Left lobe of liver (tissue), 2 donors: ENCODE measurements around the gene COL4A2. TPM values are rescaled to one million over a fixed set of nuclear protein-coding genes. Genes with fewer than 3 reads are reported as not detected.
A peak's percentile ranks its signal among the peaks of the same experiment; 100 is the strongest.
"Not testable (repeated sequence)": the region's sequence is repeated elsewhere in the genome, so short reads cannot be mapped to it uniquely, and the experiment has no call there.

Source experiments
- ATAC-seq: fragments of 200-7000 bp; cut with Tn5 transposase; one replicate; pipeline ENCODE4 v1.9.1; 2020; ENCODE audit warnings: mild to moderate bottlenecking, moderate library complexity
- DNase-seq: peaks from one replicate; pipeline ENCODE4 v3.0.0-alpha.2; 2020; ENCODE audit warnings: low spot score
- total RNA-seq: library from RNA; stranded (reverse); gene quantifications from one replicate; pipeline ENCODE4 v1.2.1, GENCODE V29; 2021
- donor health status: DM: no; HTN: no; CAD: no; lungs with moderate emphysema.
- donor health status: DM: no; HTN: yes; CAD: no.

Gene COL4A2
- total RNA-seq, 1 donor from 2014 or later: 12.4 TPM

GRCh38 chr13:110521296-110521680 is 214.2 kb downstream of the COL4A2 start:
- no peak for ATAC-seq

GRCh38 chr13:110521946-110522345 is 214.9 kb downstream of the COL4A2 start:
- no peak for ATAC-seq
- DNase-seq: no peak

More at GRCh38 chr13:110521296-110521680, 214.2 kb downstream of the COL4A2 start:
- DNase-seq: no peak

- no peak for DNase-seq
- no peak for ATAC-seq
Measured at GRCh38 chr13:110522721-110523120, 215.6 kb downstream of the COL4A2 start.

GRCh38 chr13:110523180-110523579 is 216.1 kb downstream of the COL4A2 start:
- ATAC-seq (no peak), DNase-seq (no peak)

GRCh38 chr13:110523838-110524540 is 216.9 kb downstream of the COL4A2 start:
- DNase-seq (no peak), ATAC-seq (no peak)

GRCh38 chr13:110524541-110525257 is 217.6 kb downstream of the COL4A2 start:
- ATAC-seq (peak; percentile 52), DNase-seq (peak; percentile 93)

- no peak for DNase-seq
- ATAC-seq: peak; percentile 14
Measured at GRCh38 chr13:110525328-110526319, 218.5 kb downstream of the COL4A2 start.

GRCh38 chr13:110528371-110528770 is 221.3 kb downstream of the COL4A2 start:
- no peak for DNase-seq
- ATAC-seq: no peak

- DNase-seq (no peak), ATAC-seq (no peak)
Measured at GRCh38 chr13:110528911-110529310, 221.8 kb downstream of the COL4A2 start.

- DNase-seq: peak; percentile 68
Measured at GRCh38 chr13:110529522-110530311, 222.6 kb downstream of the COL4A2 start.

GRCh38 chr13:110531100-110531499 is 224.0 kb downstream of the COL4A2 start:
- DNase-seq (no peak), ATAC-seq (no peak)

More at GRCh38 chr13:110529522-110530311, 222.6 kb downstream of the COL4A2 start:
- peak; percentile 34 for ATAC-seq

- DNase-seq (no peak), ATAC-seq (no peak)
Measured at GRCh38 chr13:110531671-110532083, 224.6 kb downstream of the COL4A2 start.

GRCh38 chr13:110532258-110532657 is 225.2 kb downstream of the COL4A2 start:
- DNase-seq, ATAC-seq: not testable (repeated sequence)

GRCh38 chr13:110533771-110534670 is 226.9 kb downstream of the COL4A2 start:
- no peak for ATAC-seq

GRCh38 chr13:110535526-110535925 is 228.4 kb downstream of the COL4A2 start:
- ATAC-seq (no peak), DNase-seq (no peak)

More at GRCh38 chr13:110533771-110534670, 226.9 kb downstream of the COL4A2 start:
- DNase-seq: no peak

GRCh38 chr13:110536006-110536693 is 229.1 kb downstream of the COL4A2 start:
- peak; percentile 49 for ATAC-seq
- DNase-seq: no peak

- DNase-seq (no peak), ATAC-seq (peak; percentile 22)
Measured at GRCh38 chr13:110538632-110539031, 231.5 kb downstream of the COL4A2 start.

- no peak for DNase-seq
- no peak for ATAC-seq
Measured at GRCh38 chr13:110539894-110540293, 232.8 kb downstream of the COL4A2 start.
